Fibroblast of villous mesenchyme (primary cell): ENCODE measurements around the gene LCE1E. TPM values are rescaled to one million over a fixed set of nuclear protein-coding genes. Genes with fewer than 3 reads are reported as not detected.

Source experiments
- DNase-seq: peaks from one replicate; pipeline ENCODE4 v3.0.0-alpha.2; 2010; ENCODE audit warnings: low read depth
- H3K4me3 ChIP-seq: 2 replicates; pipeline ENCODE4 v1.5.1; 2011; ENCODE audit warnings: low read depth, mild to moderate bottlenecking, low read length
- CTCF ChIP-seq: IDR thresholded peaks from 2 replicates; pipeline ENCODE4 v1.5.1; 2012; ENCODE audit warnings: low read depth, mild to moderate bottlenecking, low read length; ENCODE audit not compliant: insufficient read depth
- total RNA-seq: library from RNA; depleted of rRNA; stranded (reverse); fragments of >200 nt; gene quantifications from 2 replicates; pipeline ENCODE4 v1.2.3, GENCODE V29; 2012

Gene LCE1E
- total RNA-seq, 1 donor = not detected

GRCh38 chr1:152776361-152776760, 9.7 kb upstream of the LCE1E start:
- no peak overlapping the region for H3K4me3 ChIP-seq
- no peak for DNase-seq
- no peak for TF ChIP-seq CTCF

- no peak overlapping the region for H3K4me3 ChIP-seq
- TF ChIP-seq CTCF = peak; percentile 13
- DNase-seq = no peak
Observed at GRCh38 chr1:152777510-152778137, 8.4 kb upstream of the LCE1E start.

- DNase-seq = no peak
- H3K4me3 ChIP-seq = no peak overlapping the region
- TF ChIP-seq CTCF = no peak
Observed at GRCh38 chr1:152783095-152783494, 3.0 kb upstream of the LCE1E start.

- no peak for TF ChIP-seq CTCF
- no peak overlapping the region for H3K4me3 ChIP-seq
- no peak for DNase-seq
Observed at GRCh38 chr1:152795686-152796085, 9.6 kb downstream of the LCE1E start.

GRCh38 chr1:152796421-152796820, 10.4 kb downstream of the LCE1E start, which contains the start of gene LCE1D:
Gene LCE1D, plus strand, starts transcription at chr1:152796721. Its CDS starts 1,074 bp downstream, at chr1:152797795.
- no peak for DNase-seq
- no peak for TF ChIP-seq CTCF

GRCh38 chr1:152801333-152801732, 15.3 kb downstream of the LCE1E start:
- H3K4me3 ChIP-seq = no peak overlapping the region
- TF ChIP-seq CTCF = no peak
- no peak for DNase-seq

More at GRCh38 chr1:152796421-152796820, 10.4 kb downstream of the LCE1E start, which contains the start of gene LCE1D:
- H3K4me3 ChIP-seq = no peak within 1 kb of the TSS

- TF ChIP-seq CTCF = no peak
Observed at GRCh38 chr1:152806576-152806975, 20.5 kb downstream of the LCE1E start, which contains the start of gene LCE1C. Gene LCE1C, minus strand, starts transcription at chr1:152806651. Its CDS starts 1,173 bp downstream, at chr1:152805478.

More at GRCh38 chr1:152806576-152806975, 20.5 kb downstream of the LCE1E start, which contains the start of gene LCE1C:
- DNase-seq = no peak
- H3K4me3 ChIP-seq = no peak within 1 kb of the TSS
